Esophagus (tissue), 2 donors: ENCODE results near the gene GLB1L. TPM values are rescaled to one million over a fixed set of nuclear protein-coding genes. Genes with fewer than 3 reads are reported as not detected.

ENCODE experiments used
- H3K27ac ChIP-seq, 2 donors: one replicate each; pipeline ENCODE4 v1.5.1; 2013; ENCODE audit warnings: low read depth in 2 of 2, mild to moderate bottlenecking in 2 of 2, inconsistent platforms in 1 of 2, low read length in 1 of 2, moderate library complexity in 1 of 2
- H3K27me3 ChIP-seq, 2 donors: one replicate each; pipeline ENCODE4 v1.6.1; 2013; ENCODE audit warnings: low read length in 2 of 2, control low read depth in 1 of 2, mild to moderate bottlenecking in 1 of 2; ENCODE audit not compliant: insufficient read depth in 2 of 2, control insufficient read depth in 1 of 2
- H3K36me3 ChIP-seq, 2 donors: one replicate each; pipeline ENCODE4 v1.6.1; 2013; ENCODE audit warnings: low read length in 1 of 2; ENCODE audit not compliant: control insufficient read depth in 2 of 2, insufficient read depth in 2 of 2
- H3K4me1 ChIP-seq, 2 donors: one replicate each; pipeline ENCODE4 v1.6.1; 2013; ENCODE audit warnings: low read length in 1 of 2; ENCODE audit not compliant: control insufficient read depth in 2 of 2, insufficient read depth in 2 of 2
- H3K4me3 ChIP-seq, 2 donors: one replicate each; pipeline ENCODE4 v1.5.1; 2013; ENCODE audit warnings: low read length in 2 of 2, mild to moderate bottlenecking in 2 of 2, low read depth in 1 of 2, moderate library complexity in 1 of 2
- H3K9me3 ChIP-seq, 2 donors: one replicate each; pipeline ENCODE4 v1.6.1; 2013; ENCODE audit warnings: mild to moderate bottlenecking in 2 of 2, low read depth in 1 of 2, low read length in 1 of 2, moderate library complexity in 1 of 2; ENCODE audit not compliant: control insufficient read depth in 2 of 2, insufficient read depth in 1 of 2
- WGBS, 2 donors: extraction: QIAGEN DNeasy Blood & Tissue Kit; methylation state at CpG; one replicate each; pipeline ENCODE4 v1.1.7; 2013; 5-methylcytosine and 5-hydroxymethylcytosine counted together
- polyA plus RNA-seq, 2 donors: library from polyadenylated mRNA; stranded (reverse); fragments of 200-250 nt; gene quantifications; one replicate each; pipeline ENCODE4 v1.2.3, GENCODE V29; 2013
- donor health status: healthy with polysubstance abuse.
- donor health status: Bipolar disorder and iron deficiency.

Gene GLB1L
- polyA plus RNA-seq, 2 donors = 1.6 to 1.9 TPM

DNA sequence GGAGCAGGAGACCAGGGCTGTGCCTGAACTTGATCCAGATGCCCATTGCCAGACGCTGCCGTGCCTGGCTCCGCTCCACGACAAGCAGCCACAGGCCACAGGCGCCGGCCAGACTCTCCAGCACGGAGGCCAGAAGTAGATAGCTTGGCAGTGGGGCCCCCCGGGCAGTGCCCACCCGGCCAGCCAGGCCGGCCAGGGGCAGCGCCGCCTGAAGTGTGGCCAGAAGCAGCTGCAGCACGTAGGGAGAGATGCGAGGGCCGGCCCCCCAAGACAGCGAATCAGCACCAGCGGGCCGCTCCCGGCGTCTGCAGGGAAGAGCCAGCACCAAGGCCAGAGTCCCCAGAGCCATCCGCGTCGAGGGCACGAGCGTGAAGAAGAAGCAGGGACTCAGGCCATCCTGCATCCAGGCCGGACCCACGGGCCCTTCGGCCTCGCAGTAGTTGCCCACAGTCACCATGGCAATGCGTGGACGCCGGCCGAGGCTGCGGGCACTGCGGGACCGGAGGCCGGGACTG, 27.0 kb downstream of the GLB1L start:
- Histone ChIP-seq H3K27me3 (no peaks in the 10 kb centered on the region), H3K9me3 (no peaks in the 10 kb centered on the region), H3K4me1 (peaks cover 0 to 11% of the 10 kb centered on the region in 2 donors), H3K36me3 (peaks cover 14 to 51% of the 10 kb centered on the region in 2 donors), H3K27ac (peak overlapping the region; percentile 96 to 97), H3K4me3 (peak overlapping the region; percentile 43 to 47)
- 0 to 1% methylated on average over 36 to 37 of the region's 37 CpGs for WGBS, 2 donors

DNA sequence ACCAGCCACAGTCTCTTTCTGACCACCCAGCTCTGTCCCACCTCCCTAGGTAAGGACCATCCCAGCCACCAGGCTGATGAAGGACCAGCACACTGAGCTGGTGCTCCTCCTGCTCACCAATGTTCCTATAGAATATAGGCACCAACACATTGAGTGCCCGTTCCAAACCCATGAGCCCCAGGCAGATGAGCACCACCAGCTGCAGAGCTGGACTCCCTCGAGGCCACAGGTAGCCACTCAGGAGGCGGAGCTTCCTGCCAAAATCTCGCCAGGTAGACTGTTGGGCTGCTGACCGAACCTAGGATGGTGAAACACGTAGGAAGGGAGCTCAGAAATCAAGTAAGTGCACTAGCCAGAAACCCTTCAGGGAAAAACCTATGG, 28.7 kb downstream of the GLB1L start:
- Histone ChIP-seq H3K27me3 (no peaks in the 10 kb centered on the region), H3K9me3 (no peaks in the 10 kb centered on the region), H3K4me1 (peaks cover 0 to 11% of the 10 kb centered on the region in 2 donors), H3K27ac (no peak overlapping the region), H3K4me3 (no peak overlapping the region), H3K36me3 (peaks cover 4 to 46% of the 10 kb centered on the region in 2 donors)
- WGBS, 2 donors = 86 to 89% methylated on average over 6 of the region's 6 CpGs

DNA sequence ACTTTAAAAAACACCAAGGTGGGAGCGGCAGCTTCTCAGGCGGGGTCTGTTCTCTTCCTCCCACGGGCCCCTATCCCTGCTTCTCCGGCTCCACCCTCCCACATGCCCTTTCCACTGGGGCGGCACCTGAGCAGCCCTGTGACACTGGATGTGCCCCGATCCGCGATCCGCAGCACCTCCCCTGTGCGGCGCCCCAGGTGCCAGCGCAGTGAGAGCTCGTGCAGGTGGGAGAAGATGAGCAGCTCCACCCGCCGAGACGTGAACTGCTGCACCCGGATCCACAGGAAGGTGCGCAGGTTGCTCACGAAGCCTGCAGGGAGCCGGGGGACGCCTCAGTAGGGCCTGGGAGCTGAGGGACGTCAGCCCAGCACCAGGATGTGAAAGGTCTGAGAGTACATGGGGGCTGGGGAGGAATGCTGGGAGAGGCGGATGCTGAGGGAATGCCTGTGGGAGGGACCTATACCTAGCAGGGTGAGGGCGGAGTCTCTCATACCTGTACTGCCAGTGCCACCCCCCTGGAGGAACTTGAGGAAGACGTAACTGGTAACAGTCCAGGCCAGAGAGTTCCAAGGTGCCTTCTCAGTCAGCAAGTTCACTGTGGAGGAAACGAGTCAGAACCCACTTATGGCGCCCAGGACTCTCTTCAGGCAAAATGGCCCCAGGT, 29.2 kb downstream of the GLB1L start:
- Histone ChIP-seq H3K4me1 (peaks cover 0 to 11% of the 10 kb centered on the region in 2 donors), H3K9me3 (no peaks in the 10 kb centered on the region), H3K4me3 (no peak overlapping the region), H3K27me3 (no peaks in the 10 kb centered on the region), H3K27ac (no peak overlapping the region), H3K36me3 (peaks cover 3 to 42% of the 10 kb centered on the region in 2 donors)
- 90% methylated on average over 27 of the region's 27 CpGs for WGBS, 2 donors

DNA sequence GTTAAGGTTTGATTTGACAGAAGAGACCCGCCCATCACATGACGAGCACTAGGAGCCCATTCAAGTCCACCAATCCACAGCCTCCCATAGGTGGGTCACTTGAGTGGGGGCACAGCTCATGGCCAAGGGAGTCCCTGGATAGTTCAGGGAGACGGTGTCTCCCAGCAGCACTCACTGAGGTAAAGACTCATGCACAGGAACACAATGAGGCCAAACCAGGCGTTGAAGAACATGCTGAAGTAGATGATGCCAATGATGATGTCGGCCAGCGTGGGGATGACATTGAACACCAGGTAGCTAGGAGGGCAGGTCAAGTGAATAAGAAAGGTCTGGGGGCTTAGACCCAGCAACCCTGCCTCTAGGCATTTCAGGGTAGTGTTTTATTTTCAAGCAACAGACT, 30.5 kb downstream of the GLB1L start:
- no peaks in the 10 kb centered on the region for H3K9me3 ChIP-seq
- WGBS, 2 donors = 91 to 92% methylated on average over 6 of the region's 6 CpGs
- no peak overlapping the region for H3K27ac ChIP-seq
- peaks cover 5 to 43% of the 10 kb centered on the region in 2 donors for H3K36me3 ChIP-seq
- no peak overlapping the region for H3K4me3 ChIP-seq
- H3K27me3 ChIP-seq = no peaks in the 10 kb centered on the region
- H3K4me1 ChIP-seq = peaks cover 0 to 11% of the 10 kb centered on the region in 2 donors

DNA sequence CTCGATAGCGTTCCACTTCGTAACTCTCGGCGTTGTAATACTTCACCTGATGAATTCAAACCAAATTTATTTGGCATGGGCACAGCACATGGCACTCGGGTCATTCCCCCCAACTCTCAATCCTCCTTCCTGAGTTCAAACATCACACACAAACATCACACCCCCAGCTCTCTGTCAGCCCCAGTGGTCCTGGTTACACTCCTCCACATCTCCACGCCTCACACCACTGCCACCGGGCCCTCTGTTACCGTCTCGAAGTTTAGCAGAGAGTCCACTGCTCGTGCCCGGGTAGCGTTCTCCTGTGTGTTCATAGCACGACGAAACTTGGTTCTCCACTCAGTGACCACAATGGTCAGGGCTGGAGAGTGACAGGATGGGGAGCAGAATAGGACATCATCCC, 31.1 kb downstream of the GLB1L start:
- Histone ChIP-seq H3K27ac (no peak overlapping the region), H3K36me3 (peaks cover 5 to 44% of the 10 kb centered on the region in 2 donors), H3K9me3 (no peaks in the 10 kb centered on the region), H3K27me3 (no peaks in the 10 kb centered on the region), H3K4me3 (no peak overlapping the region), H3K4me1 (peaks cover 0 to 4% of the 10 kb centered on the region in 2 donors)
- WGBS, 2 donors = 95 to 96% methylated on average over 15 of the region's 15 CpGs

DNA sequence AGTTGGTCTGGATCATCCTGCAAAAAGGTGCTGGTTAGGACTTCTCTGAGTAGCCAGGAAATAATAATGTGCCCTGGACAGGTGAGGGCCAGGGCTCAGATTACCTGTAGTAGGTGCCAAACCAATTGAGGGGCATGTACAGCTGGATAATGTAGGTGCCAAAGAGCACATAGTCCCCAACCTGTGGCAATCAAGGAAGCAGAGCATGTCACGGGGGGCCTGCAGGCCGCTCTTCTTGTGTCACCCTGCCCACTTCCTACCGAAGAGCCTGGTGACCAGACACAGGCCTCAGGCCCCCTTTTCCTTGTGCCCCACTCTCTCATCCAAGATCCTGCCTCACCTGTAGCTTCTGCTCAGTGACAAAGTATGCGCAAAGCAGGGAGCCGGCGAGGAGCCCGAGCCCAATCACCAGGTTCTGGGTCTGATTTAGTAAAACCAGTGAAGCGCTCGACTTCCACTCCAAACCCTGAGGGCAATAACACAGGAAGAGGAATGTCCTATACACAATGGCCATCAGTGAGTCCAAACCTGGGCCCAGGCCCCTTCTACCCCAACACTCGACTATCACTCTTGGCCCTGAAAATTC, 31.7 kb downstream of the GLB1L start:
- Histone ChIP-seq H3K4me1 (peaks cover 0 to 2% of the 10 kb centered on the region in 2 donors), H3K4me3 (no peak overlapping the region), H3K9me3 (no peaks in the 10 kb centered on the region), H3K27me3 (no peaks in the 10 kb centered on the region), H3K36me3 (peaks cover 5 to 48% of the 10 kb centered on the region in 2 donors), H3K27ac (no peak overlapping the region)
- 93 to 94% methylated on average over 10 of the region's 10 CpGs for WGBS, 2 donors

DNA sequence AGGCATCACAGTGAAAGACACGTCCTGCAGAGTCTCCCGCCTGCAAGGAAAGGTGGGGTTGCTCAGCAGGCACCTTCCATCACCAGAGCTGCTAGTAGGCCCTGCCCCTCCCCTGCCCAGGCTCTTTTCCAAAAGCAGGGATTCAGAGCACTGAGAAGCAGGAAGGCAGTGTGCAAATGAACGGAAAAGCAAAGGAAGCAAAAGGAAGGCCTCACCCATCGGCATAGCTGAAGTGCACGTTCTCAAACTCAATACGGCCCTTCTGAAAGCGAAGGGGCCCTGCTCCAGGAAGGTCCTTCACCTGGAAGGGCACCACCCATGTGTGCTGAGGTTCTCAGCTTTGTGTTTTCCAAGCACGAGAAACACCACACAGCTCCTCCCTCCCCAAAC, 32.2 kb downstream of the GLB1L start:
- no peak overlapping the region for H3K4me3 ChIP-seq
- peaks cover 0 to 5% of the 10 kb centered on the region in 2 donors for H3K4me1 ChIP-seq
- H3K27ac ChIP-seq = no peak overlapping the region
- H3K9me3 ChIP-seq = no peaks in the 10 kb centered on the region
- no peaks in the 10 kb centered on the region for H3K27me3 ChIP-seq
- 80 to 83% methylated on average over 8 of the region's 8 CpGs for WGBS, 2 donors
- H3K36me3 ChIP-seq = peaks cover 5 to 53% of the 10 kb centered on the region in 2 donors

DNA sequence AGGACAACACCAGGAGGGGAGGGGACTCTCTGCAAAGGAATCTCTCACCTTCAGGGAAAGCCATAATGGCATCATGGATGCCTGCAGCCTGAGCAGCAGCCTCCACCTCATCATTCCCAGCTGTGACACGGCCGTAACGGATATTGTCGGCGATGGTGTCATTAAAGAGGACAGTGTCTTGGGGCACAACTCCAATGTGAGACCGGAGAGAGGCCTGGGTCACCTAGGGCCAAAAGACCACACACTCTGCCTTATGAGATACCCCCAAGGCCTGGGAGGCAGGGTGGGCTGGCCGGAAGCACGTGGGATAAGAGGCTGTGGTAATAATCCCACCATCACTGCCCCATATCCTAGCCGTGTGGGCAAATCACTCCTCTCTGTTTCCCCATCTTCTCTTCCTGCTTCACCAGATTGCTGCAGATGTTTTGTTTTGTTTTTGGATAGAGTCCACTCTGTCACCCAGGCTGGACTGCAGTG, 34.3 kb downstream of the GLB1L start:
- 89 to 90% methylated on average over 9 of the region's 9 CpGs for WGBS, 2 donors
- peaks cover 0 to 13% of the 10 kb centered on the region in 2 donors for H3K4me1 ChIP-seq
- H3K36me3 ChIP-seq = peaks cover 5 to 48% of the 10 kb centered on the region in 2 donors
- peak overlapping the region in 1 of 2 donors; percentile 33 for H3K27ac ChIP-seq
- H3K27me3 ChIP-seq = no peaks in the 10 kb centered on the region
- H3K9me3 ChIP-seq = no peaks in the 10 kb centered on the region
- no peak overlapping the region for H3K4me3 ChIP-seq

DNA sequence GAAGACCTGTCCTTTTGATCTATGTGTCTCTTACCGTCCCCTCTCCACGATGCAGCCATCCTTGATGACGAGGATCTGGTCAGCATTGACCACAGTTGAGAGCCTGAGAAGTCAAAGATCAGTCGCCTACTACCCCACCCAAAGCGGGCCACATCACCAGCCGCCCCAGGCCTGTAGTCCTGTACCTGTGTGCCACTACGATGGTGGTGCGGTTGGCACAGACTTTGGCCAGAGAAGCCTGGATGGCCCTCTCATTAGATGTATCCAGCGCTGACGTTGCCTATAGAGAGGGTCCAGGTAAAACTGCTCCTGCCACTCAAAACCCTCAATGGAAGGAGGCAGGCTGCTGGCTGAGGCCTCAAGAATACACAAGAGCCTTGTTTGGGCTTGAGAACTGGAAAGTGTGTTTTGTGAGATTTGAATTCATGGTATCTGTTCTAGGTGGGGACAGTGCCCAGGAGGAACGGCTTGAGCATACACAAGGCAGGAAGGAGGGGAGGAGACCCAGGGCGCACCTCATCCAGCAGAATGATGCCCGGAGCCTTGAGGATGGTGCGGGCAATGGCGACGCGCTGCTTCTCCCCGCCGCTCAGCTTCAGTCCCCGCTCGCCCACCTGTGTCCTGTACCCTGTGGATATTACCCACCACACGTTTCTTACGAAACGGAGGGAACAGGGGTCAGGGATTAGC, 34.9 kb downstream of the GLB1L start:
- Histone ChIP-seq H3K9me3 (no peaks in the 10 kb centered on the region), H3K27ac (no peak overlapping the region), H3K4me1 (peaks cover 0 to 13% of the 10 kb centered on the region in 2 donors), H3K36me3 (peaks cover 5 to 46% of the 10 kb centered on the region in 2 donors), H3K4me3 (no peak overlapping the region), H3K27me3 (no peaks in the 10 kb centered on the region)
- 93 to 94% methylated on average over 24 of the region's 24 CpGs for WGBS, 2 donors
